Heart left ventricle (tissue), 16 donors: Measurements from ENCODE around the gene WWC1. TPM values are rescaled to one million over a fixed set of nuclear protein-coding genes. Genes with fewer than 3 reads are reported as not detected.
"Not testable (repeated sequence)": the region's sequence is repeated elsewhere in the genome, so short reads cannot be mapped to it uniquely, and the experiment has no call there.

ENCODE experiments used
- ATAC-seq, 4 donors: fragments of 200-7000 bp; cut with Tn5 transposase; one replicate each; pipeline ENCODE4 v1.9.1; 2020 to 2022; ENCODE audit warnings: moderate library complexity in 4 of 4, mild to moderate bottlenecking in 3 of 4, moderate number of reproducible peaks in 1 of 4
- DNase-seq, 5 donors: peaks; one replicate each; pipeline ENCODE4 v3.0.0-alpha.2; 2020
- H3K27ac ChIP-seq, 12 donors: fragments of 200-600 bp; sonication (generic) in 4 of 12; one replicate each; pipeline versions ENCODE4 v1.5.0 to v1.8.0; 2016 to 2022; ENCODE audit warnings: mild to moderate bottlenecking in 2 of 12
- H3K27me3 ChIP-seq, 9 donors: fragments of 200-600 bp; sonication (generic) in 2 of 9; one replicate each; pipeline versions ENCODE4 v1.5.1 to v1.8.0; 2016 to 2022; ENCODE audit warnings: mild to moderate bottlenecking in 3 of 9
- H3K36me3 ChIP-seq, 9 donors: fragments of 200-600 bp; sonication (generic) in 2 of 9; one replicate each; pipeline versions ENCODE4 v1.5.0 to v1.8.0; 2018 to 2022; ENCODE audit warnings: mild to moderate bottlenecking in 2 of 9
- H3K4me1 ChIP-seq, 12 donors: fragments of 200-600 bp; sonication (generic) in 4 of 12; one replicate each; pipeline versions ENCODE4 v1.5.0 to v1.8.0; 2016 to 2022; ENCODE audit warnings: mild to moderate bottlenecking in 3 of 12
- H3K4me3 ChIP-seq, 12 donors: fragments of 200-600 bp; sonication (generic) in 4 of 12; one replicate each; pipeline versions ENCODE4 v1.5.0 to v1.8.0; 2017 to 2022; ENCODE audit warnings: mild to moderate bottlenecking in 9 of 12, moderate library complexity in 4 of 12
- H3K9me3 ChIP-seq, 12 donors: fragments of 200-600 bp; sonication (generic) in 4 of 12; one replicate each; pipeline versions ENCODE4 v1.5.0 to v1.8.0; 2016 to 2022; ENCODE audit warnings: mild to moderate bottlenecking in 1 of 12
- POLR2A ChIP-seq, 2 donors: fragments of 450-650 bp; IDR thresholded peaks; one replicate each; pipeline ENCODE4 v1.6.1; 2017; ENCODE audit warnings: antibody characterized with exemption in 2 of 2, mild to moderate bottlenecking in 2 of 2, moderate library complexity in 2 of 2
- WGBS, 4 donors: extraction: QIAGEN DNeasy Blood & Tissue Kit in 2 of 4; methylation state at CpG; one replicate each; pipeline versions ENCODE4 v1.1.5 to v1.1.7; 2013 to 2018; 5-methylcytosine and 5-hydroxymethylcytosine counted together
- intact Hi-C, 10 donors: fragments of 100-400 bp; cut with DNase I; formaldehyde crosslinking; loops; one replicate each; pipeline versions ENCODE4 v1.11.1 to v1.14.2; 2022
- polyA plus RNA-seq, 2 donors: library from polyadenylated mRNA; stranded (reverse); fragments of 200-250 nt; gene quantifications; one replicate each; pipeline ENCODE4 v1.2.3, GENCODE V29; 2013
- total RNA-seq, 9 donors: library from RNA; depleted of rRNA in 2 of 9; stranded (reverse); fragments of >200 nt in 2 of 9; fragmentation: NEBNext Ultra II Directional in 3 of 9; extraction: Animal tissue kit (Norgen Biotek cat#: 25700) in 3 of 9; gene quantifications; one replicate each; pipeline versions ENCODE4 v1.1.0 to v1.2.4, GENCODE V29; 2016 to 2023
- TF ChIP-seq, protein P1 (sequence below), 12 donors: fragments of 200-600 bp; sonication (generic) in 4 of 12; IDR thresholded peaks; one replicate each; pipeline versions ENCODE4 v1.5.0 to v1.8.0; 2018 to 2022; ENCODE audit warnings: antibody characterized with exemption in 12 of 12, mild to moderate bottlenecking in 5 of 12
- donor health status: ischemic (EF 13 %, LVEDD 7.1; RV severe dilation, severe dysfunction).
- donor health status: healthy with polysubstance abuse.
- donor health status: DM: no; HTN: yes; CAD: no.
- donor health status: DM: no; HTN: no; CAD: no.
- donor health status: ischemic (EF 25% LVEDD 6.9; RV normal size, moderate dysfunction).
- donor health status: ischemic (EF 25% LVEDD 5.7; RV mildly dilated, moderate dysfunction).
- donor health status: healthy.
- donor health status: DM: yes; HTN: yes; CAD: no.
- donor health status: ischemic (EF 35%, LVEDD 5.7; RV mildly dilated, moderate dysfunction).
- donor health status: nonischemic (EF 11% LVEDD 7.7; RV severe dilation, severe dysfunction).
- donor health status: DM: yes; HTN: yes; CAD: no.
- donor health status: PGD.
- donor health status: ischemic (EF 29% LVEDD 5.4; RV normal size, mild dysfunction).
- donor health status: nonischemic (EF 23%, LVEDD 6.1; RV moderate dilation, normal function).

WWC1 gene
- total and polyA plus RNA-seq, 11 donors = 0.23 to 21.5 (median 1.7) TPM

DNA sequence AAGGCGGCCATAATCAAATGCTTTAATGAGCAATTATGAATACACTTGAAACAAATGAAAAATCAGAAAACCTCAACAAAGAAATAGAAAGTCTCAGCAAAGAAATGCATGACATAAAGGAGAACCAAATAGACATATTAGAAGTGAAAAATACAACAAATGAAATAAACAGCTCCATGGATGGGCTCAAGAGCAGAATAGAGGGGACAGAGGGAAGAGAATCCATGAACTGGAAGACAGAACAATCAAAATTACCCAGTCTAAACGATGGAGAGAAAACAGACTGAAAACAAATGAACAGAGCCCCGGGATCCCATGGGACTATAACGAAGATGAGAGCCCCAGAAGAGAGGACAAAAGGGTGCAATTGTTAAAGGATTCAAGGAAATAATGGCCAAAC lies 6.6 kb upstream of the WWC1 start:
- intact Hi-C loops = no loop called here
- Histone ChIP-seq H3K36me3 (no peaks in the 10 kb centered on the region), H3K4me3 (no peak overlapping the region), H3K4me1 (no peaks in the 10 kb centered on the region), H3K9me3 (peaks cover 0 to 28% (median 5%) of the 10 kb centered on the region in 12 donors), H3K27ac (no peak overlapping the region), H3K27me3 (peaks cover 0 to 9% (median 0%) of the 10 kb centered on the region in 9 donors)
- ATAC-seq = no peak
- 70 to 81% (median 80%) methylated on average over 4 of the region's 4 CpGs for WGBS, 4 donors
- no peak for DNase-seq
- TF ChIP-seq, protein P1, sequence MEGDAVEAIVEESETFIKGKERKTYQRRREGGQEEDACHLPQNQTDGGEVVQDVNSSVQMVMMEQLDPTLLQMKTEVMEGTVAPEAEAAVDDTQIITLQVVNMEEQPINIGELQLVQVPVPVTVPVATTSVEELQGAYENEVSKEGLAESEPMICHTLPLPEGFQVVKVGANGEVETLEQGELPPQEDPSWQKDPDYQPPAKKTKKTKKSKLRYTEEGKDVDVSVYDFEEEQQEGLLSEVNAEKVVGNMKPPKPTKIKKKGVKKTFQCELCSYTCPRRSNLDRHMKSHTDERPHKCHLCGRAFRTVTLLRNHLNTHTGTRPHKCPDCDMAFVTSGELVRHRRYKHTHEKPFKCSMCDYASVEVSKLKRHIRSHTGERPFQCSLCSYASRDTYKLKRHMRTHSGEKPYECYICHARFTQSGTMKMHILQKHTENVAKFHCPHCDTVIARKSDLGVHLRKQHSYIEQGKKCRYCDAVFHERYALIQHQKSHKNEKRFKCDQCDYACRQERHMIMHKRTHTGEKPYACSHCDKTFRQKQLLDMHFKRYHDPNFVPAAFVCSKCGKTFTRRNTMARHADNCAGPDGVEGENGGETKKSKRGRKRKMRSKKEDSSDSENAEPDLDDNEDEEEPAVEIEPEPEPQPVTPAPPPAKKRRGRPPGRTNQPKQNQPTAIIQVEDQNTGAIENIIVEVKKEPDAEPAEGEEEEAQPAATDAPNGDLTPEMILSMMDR (IDR thresholded peaks at IDR 0.05) = no peak
- TF ChIP-seq POLR2A (IDR thresholded peaks at IDR 0.05) = no peak

DNA sequence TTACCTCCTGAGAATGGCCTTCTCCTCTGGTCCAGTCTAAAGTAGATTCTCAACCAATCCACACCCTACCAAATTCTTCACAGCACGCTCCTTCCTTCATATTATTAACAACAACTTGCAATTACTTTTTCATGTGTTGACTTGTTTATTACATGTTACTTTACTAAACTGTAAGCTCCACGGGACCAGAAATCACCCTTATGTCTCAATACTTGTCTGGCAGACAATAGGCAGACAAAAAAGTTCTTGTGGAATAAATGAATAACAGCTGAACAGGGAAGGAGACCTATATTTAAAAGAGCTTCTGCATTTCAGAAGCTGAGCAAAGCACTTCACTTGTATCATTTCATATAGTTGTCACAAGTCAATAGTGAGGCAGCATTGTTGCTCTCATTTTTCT lies 5.7 kb upstream of the WWC1 start:
- Histone ChIP-seq H3K27me3 (peaks cover 0 to 17% (median 0%) of the 10 kb centered on the region in 9 donors), H3K36me3 (no peaks in the 10 kb centered on the region), H3K9me3 (peaks cover 0 to 28% (median 5%) of the 10 kb centered on the region in 12 donors), H3K4me1 (no peaks in the 10 kb centered on the region), H3K27ac (no peak overlapping the region), H3K4me3 (no peak overlapping the region)
- WGBS, 4 donors = 84 to 86% (median 86%) methylated on average over 2 of the region's 2 CpGs
- ATAC-seq = no peak
- intact Hi-C loops = no loop called here
- TF ChIP-seq, protein P1 (IDR thresholded peaks at IDR 0.05) = no peak
- TF ChIP-seq POLR2A (IDR thresholded peaks at IDR 0.05) = no peak
- no peak for DNase-seq

DNA sequence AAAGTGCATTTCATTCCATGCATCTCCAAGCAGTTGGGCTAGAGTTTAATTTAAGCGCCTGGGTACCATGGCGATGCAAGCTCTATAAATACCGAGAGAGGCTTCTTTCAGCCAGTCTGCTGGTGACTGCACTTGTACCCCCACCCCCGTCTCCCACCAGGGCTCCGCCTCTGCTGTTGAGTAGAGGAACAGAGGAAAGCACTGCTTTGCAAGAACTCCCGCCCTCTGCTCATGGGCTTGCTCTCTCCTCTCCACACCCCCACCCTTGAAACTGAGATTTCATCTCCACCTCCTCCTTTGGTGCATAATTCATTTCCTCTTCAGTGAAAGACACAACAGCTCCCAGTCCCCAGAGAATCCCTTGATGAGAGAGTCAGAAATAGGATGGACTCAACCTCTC lies 5.1 kb upstream of the WWC1 start:
- peaks cover 0 to 24% (median 4%) of the 10 kb centered on the region in 9 donors for H3K27me3 ChIP-seq
- intact Hi-C loops = no loop called here
- H3K27ac ChIP-seq = no peak overlapping the region
- peaks cover 0 to 28% (median 5%) of the 10 kb centered on the region in 12 donors for H3K9me3 ChIP-seq
- H3K4me1 ChIP-seq = peaks cover 0 to 4% (median 0%) of the 10 kb centered on the region in 12 donors
- H3K4me3 ChIP-seq = no peak overlapping the region
- TF ChIP-seq, protein P1 (IDR thresholded peaks at IDR 0.05) = no peak
- TF ChIP-seq POLR2A (IDR thresholded peaks at IDR 0.05) = no peak
- 16 to 26% (median 23%) methylated on average over 6 of the region's 6 CpGs for WGBS, 4 donors
- ATAC-seq = no peak
- no peaks in the 10 kb centered on the region for H3K36me3 ChIP-seq
- DNase-seq = no peak

DNA sequence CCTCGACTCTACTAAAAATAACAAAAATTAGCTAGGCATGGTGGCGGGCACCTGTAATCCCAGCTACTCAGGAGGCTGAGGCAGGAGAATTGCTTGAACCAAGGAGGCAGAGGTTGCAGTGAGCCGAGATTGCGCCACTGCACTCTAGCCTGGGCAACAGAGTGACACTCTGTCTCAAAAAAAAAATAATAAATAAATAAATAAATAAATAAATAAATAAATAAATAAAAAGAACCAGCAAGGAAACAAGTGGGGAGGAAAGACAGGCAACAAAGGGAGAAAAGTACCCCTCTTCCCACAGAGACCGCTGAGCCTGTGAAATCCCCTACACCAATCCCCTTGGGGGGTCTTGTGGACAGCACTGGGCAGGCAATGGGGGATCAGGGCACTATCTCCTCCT lies 4.6 kb upstream of the WWC1 start:
- H3K9me3 ChIP-seq = peaks cover 0 to 28% (median 5%) of the 10 kb centered on the region in 12 donors
- intact Hi-C loops, H3K36me3 ChIP-seq, H3K4me1 ChIP-seq, ATAC-seq, H3K27ac ChIP-seq, H3K4me3 ChIP-seq, DNase-seq: not testable (repeated sequence)
- WGBS, 4 donors = 88 to 93% (median 90%) methylated on average over 5 of the region's 5 CpGs
- H3K27me3 ChIP-seq = peaks cover 0 to 28% (median 5%) of the 10 kb centered on the region in 9 donors

DNA sequence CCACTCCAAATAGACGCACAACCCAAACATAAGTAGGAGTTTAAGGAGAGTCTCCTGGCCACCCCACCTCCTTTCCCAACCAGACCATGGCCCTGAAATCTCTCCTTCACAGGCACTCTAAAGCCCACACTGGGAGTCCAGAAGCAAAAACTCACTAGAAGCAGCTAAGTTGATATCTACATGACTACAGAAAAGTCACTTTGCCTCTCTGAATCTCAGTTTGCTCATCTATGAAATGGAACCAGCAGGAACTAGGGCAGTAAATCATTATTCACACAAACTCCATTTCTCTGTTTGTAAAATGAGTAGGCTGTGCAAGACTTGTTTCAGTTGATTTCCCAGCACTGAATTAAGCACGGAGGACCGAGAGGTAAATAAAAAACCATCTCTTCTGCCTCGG lies 4.1 kb upstream of the WWC1 start:
- intact Hi-C loops = no loop called here

More for the DNA sequence above, 4.1 kb upstream of the WWC1 start:
- no peaks in the 10 kb centered on the region for H3K36me3 ChIP-seq
- peaks cover 0 to 13% (median 4%) of the 10 kb centered on the region in 12 donors for H3K4me1 ChIP-seq
- peaks cover 0 to 28% (median 5%) of the 10 kb centered on the region in 12 donors for H3K9me3 ChIP-seq
- no peak overlapping the region for H3K4me3 ChIP-seq
- DNase-seq = no peak
- peaks cover under 1 to 33% (median 10%) of the 10 kb centered on the region in 9 donors for H3K27me3 ChIP-seq
- TF ChIP-seq, protein P1 (IDR thresholded peaks at IDR 0.05) = no peak
- no peak for TF ChIP-seq POLR2A (IDR thresholded peaks at IDR 0.05)
- no peak for ATAC-seq
- H3K27ac ChIP-seq = no peak overlapping the region
- WGBS, 4 donors = 84 to 92% (median 90%) methylated on average over 4 of the region's 4 CpGs
